ENCODE results near the gene PBX3. TPM values are rescaled to one million over a fixed set of nuclear protein-coding genes. Genes with fewer than 3 reads are reported as not detected.

Gene PBX3
- total and polyA plus RNA-seq, 2 of the 13 experiments (the other 11 are each of a cell fraction or from before 2014, with no cell fraction given), result 6.0 to 11.2 TPM

DNA sequence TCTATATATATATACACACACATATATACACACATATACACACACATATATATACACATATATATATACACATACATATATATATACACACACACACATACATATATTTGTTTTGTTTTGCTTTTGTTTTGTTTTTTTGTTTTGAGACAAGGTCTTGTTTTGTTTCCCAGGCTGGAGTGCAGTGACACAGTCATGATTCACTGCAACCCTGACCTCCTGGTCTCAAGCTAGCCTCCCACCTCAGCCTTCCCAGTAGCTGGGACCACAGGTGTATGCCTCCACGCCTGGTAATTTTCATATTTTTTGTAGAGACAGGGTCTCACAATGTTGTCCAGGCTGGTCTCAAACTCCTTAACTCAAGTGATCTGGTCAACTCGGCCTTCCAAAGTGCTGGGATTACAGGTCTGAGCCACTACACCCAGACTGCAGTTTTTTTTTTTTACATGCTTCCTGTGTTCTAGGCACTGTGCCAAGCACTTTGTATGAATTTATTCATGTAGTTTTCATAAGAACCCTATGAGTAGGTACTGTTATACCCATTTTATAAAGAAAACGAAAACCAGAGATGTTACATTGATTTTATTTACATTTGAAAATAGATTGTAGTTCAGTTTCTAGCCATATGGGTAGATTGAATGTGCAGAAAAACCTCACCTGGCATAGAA lies 120.7 kb downstream of the PBX3 start:
- no TSS peak for BruUV-seq (replicated peaks)
- Histone ChIP-seq H3K79me2 (ENCODE audit: insufficient read depth, low read length) (no peaks in the 10 kb centered on the region), H3K36me3 (replicated peaks in 1 of 2; ENCODE audit: control insufficient read depth in 1 of 2, insufficient read depth in 2 of 2, low read length in 2 of 2) (no peaks in the 10 kb centered on the region), H3K4me3 (replicated peaks in 1 of 3; ENCODE audit: insufficient read depth in 1 of 3, low read depth in 2 of 3, low read length in 3 of 3) (no peak overlapping the region), H3K27ac (ENCODE audit: extremely low read length, insufficient read depth, low read length) (no peak overlapping the region), H3K4me2 (ENCODE audit: low read depth, low read length) (no peak overlapping the region), H2AFZ (ENCODE audit: low read length) (no peak overlapping the region), H4K20me1 (ENCODE audit: insufficient read depth, low read length) (no peaks in the 10 kb centered on the region), H3K9me3 (ENCODE audit: low read length) (no peaks in the 10 kb centered on the region), H3K9ac (ENCODE audit: insufficient read depth, low read depth, low read length) (no peak overlapping the region), H3K27me3 (ENCODE audit: control insufficient read depth in 1 of 2, insufficient read depth in 2 of 2, low read length in 2 of 2) (no peaks in the 10 kb centered on the region), H3K4me1 (ENCODE audit: insufficient read depth, low read length) (no peaks in the 10 kb centered on the region)
- ChIA-PET CTCF (ENCODE audit: low intra/inter-chr PET ratio, low total read pairs) (no interaction called here), POLR2A (no interaction called here)
- intact Hi-C loops (cut with micrococcal nuclease; ENCODE audit: unreplicated experiment), result no loop called here
- FAIRE-seq, result no peak
- WGBS (ENCODE audit: low lambda C conversion rate), result 88% methylated on average over 3 of the region's 3 CpGs
- no peak for DNase-seq (ENCODE audit: low spot score)
- in situ Hi-C loops (cut with HindIII; ENCODE audit: extremely low pct_ligation_motif_present, low pct_unique_long_range_greater_than_20kb), result no loop called here
- ATAC-seq, result no peak
- no peak for TF ChIP-seq ZNF333 (CRISPR knock-in tag; IDR thresholded peaks at IDR 0.05; ENCODE audit: borderline replicate concordance)
- TF ChIP-seq ZNF563 (CRISPR knock-in tag; IDR thresholded peaks at IDR 0.05), result no peak
- no peak for TF ChIP-seq NR3C1 (CRISPR knock-in tag; IDR thresholded peaks at IDR 0.05)
- no peak for TF ChIP-seq ZNF431 (CRISPR knock-in tag; IDR thresholded peaks at IDR 0.05; ENCODE audit: borderline replicate concordance, low read depth)
- no peak for TF ChIP-seq ZNF280B (CRISPR knock-in tag; IDR thresholded peaks at IDR 0.05; ENCODE audit: borderline replicate concordance)
- no peak for TF ChIP-seq ZNF737 (CRISPR knock-in tag; IDR thresholded peaks at IDR 0.05; ENCODE audit: borderline replicate concordance)
- TF ChIP-seq SIN3A (IDR thresholded peaks at IDR 0.05; ENCODE audit: borderline replicate concordance, low read depth, low read length), result no peak
- no peak for TF ChIP-seq ZNF720 (CRISPR knock-in tag; IDR thresholded peaks at IDR 0.05)
- no peak for TF ChIP-seq AFF4 (CRISPR knock-in tag; IDR thresholded peaks at IDR 0.05)
- no peak for TF ChIP-seq YY1 (IDR thresholded peaks at IDR 0.05; ENCODE audit: insufficient read depth, insufficient replicate concordance, low read depth, low read length)
- TF ChIP-seq ZNF839 (CRISPR knock-in tag; IDR thresholded peaks at IDR 0.05; ENCODE audit: borderline replicate concordance), result no peak
- no peak for TF ChIP-seq ZFP1 (CRISPR knock-in tag; IDR thresholded peaks at IDR 0.05)
- TF ChIP-seq KLF13 (CRISPR knock-in tag; IDR thresholded peaks at IDR 0.05), result no peak
- TF ChIP-seq, protein P1, sequence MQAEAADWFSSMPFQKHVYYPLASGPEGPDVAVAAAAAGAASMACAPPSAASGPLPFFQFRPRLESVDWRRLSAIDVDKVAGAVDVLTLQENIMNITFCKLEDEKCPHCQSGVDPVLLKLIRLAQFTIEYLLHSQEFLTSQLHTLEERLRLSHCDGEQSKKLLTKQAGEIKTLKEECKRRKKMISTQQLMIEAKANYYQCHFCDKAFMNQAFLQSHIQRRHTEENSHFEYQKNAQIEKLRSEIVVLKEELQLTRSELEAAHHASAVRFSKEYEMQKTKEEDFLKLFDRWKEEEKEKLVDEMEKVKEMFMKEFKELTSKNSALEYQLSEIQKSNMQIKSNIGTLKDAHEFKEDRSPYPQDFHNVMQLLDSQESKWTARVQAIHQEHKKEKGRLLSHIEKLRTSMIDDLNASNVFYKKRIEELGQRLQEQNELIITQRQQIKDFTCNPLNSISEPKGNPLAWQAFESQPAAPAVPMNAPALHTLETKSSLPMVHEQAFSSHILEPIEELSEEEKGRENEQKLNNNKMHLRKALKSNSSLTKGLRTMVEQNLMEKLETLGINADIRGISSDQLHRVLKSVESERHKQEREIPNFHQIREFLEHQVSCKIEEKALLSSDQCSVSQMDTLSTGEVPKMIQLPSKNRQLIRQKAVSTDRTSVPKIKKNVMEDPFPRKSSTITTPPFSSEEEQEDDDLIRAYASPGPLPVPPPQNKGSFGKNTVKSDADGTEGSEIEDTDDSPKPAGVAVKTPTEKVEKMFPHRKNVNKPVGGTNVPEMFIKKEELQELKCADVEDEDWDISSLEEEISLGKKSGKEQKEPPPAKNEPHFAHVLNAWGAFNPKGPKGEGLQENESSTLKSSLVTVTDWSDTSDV (CRISPR knock-in tag; IDR thresholded peaks at IDR 0.05), result no peak

Data from HepG2 (cell line).